ENCODE data around the gene CHID1. TPM values are rescaled to one million over a fixed set of nuclear protein-coding genes. Genes with fewer than 3 reads are reported as not detected.

Gene CHID1
- total RNA-seq, 1 donor = 48.9 TPM

DNA sequence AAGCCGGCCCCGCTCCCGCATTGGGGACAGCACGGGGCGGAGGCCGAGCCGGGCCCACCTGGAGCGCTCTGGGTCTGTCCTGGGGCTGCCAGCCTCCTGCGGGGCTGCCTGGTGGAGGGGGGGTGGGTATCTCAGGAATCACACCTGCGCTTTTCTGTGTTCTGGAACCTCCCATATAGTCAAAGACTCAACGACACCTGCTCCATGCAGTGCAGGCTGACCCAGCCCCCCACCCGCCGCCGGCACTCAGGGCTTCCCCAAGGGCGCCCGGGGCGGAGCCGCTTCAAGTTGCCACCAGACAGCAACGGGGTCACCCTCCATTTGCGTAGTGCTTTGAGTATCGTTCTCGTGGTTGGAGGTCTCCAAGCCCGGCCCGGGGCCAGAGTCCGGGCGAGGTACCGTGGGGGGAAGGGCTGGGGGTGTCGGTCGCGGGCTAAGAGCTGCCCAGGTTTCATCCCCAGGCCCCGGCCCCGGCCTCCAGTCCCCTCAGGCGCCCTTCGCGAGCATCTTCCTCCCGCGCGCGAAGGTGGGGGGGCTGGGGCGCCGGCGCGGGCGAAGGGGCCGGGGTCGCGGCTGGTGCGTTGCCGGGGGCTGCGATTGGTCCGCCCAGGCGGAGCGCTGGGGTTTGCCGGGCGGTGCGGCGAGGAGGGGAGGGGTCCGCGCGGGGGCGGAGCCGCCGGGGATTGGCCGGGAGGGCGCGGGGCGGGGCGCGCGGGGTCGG, 61.3 kb downstream of the CHID1 start:
- Histone ChIP-seq H3K9me3 (ENCODE audit: low read depth, low read length) (no peaks in the 10 kb centered on the region), H3K27ac (ENCODE audit: low read depth, low read length) (no peak overlapping the region), H3K36me3 (ENCODE audit: insufficient read depth, low read length) (peaks cover 6% of the 10 kb centered on the region), H3K27me3 (ENCODE audit: insufficient read depth, low read length) (no peaks in the 10 kb centered on the region), H3K4me2 (ENCODE audit: insufficient read depth, low read length) (no peak overlapping the region), H3K79me2 (ENCODE audit: insufficient read depth, low read length) (peaks cover 91% of the 10 kb centered on the region), H2AFZ (ENCODE audit: low read length) (no peak overlapping the region), H4K20me1 (ENCODE audit: insufficient read depth, low read length) (peaks cover 45% of the 10 kb centered on the region), H3K4me3 (ENCODE audit: insufficient read depth, low read length) (peak overlapping the region; percentile 28), H3K4me1 (ENCODE audit: insufficient read depth, low read length) (peaks cover 27% of the 10 kb centered on the region)
- DNase-seq (ENCODE audit: insufficient read length, low spot score, missing footprints) = peak; percentile 95
- TF ChIP-seq, protein P1, sequence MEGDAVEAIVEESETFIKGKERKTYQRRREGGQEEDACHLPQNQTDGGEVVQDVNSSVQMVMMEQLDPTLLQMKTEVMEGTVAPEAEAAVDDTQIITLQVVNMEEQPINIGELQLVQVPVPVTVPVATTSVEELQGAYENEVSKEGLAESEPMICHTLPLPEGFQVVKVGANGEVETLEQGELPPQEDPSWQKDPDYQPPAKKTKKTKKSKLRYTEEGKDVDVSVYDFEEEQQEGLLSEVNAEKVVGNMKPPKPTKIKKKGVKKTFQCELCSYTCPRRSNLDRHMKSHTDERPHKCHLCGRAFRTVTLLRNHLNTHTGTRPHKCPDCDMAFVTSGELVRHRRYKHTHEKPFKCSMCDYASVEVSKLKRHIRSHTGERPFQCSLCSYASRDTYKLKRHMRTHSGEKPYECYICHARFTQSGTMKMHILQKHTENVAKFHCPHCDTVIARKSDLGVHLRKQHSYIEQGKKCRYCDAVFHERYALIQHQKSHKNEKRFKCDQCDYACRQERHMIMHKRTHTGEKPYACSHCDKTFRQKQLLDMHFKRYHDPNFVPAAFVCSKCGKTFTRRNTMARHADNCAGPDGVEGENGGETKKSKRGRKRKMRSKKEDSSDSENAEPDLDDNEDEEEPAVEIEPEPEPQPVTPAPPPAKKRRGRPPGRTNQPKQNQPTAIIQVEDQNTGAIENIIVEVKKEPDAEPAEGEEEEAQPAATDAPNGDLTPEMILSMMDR (IDR thresholded peaks at IDR 0.05; ENCODE audit: extremely low read depth, low read depth, low read length) = no peak

DNA sequence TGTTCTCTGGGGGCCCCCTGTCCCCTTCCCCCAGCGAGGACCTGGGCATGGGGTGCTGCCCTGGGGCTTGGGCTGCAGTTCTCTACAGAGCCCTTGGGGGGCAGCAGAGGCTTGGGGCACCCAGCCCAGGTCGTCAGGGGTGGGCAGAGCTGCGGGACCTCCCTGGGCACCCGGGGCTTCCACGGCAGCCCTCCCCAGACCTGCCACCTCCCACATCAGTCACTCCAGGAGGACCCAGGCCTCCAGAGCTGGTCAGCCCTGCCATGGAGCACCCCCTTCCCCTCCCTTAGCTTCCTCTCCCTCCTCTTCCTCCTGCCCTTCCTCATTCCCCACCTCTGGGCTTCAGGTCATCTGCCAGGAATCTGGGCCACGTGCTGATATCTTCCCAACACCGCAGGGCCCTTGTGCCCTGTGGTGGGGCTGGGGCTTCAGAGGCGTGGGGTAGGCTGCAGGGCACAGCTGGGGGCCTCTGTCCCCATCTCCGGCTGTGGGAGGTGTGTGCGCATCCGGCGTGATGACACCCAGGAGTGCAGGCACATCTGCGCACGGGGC, 62.2 kb downstream of the CHID1 start:
- Histone ChIP-seq H3K27ac (ENCODE audit: low read depth, low read length) (no peak overlapping the region), H3K27me3 (ENCODE audit: insufficient read depth, low read length) (no peaks in the 10 kb centered on the region), H3K36me3 (ENCODE audit: insufficient read depth, low read length) (peaks cover 6% of the 10 kb centered on the region), H3K4me1 (ENCODE audit: insufficient read depth, low read length) (peaks cover 27% of the 10 kb centered on the region), H3K4me2 (ENCODE audit: insufficient read depth, low read length) (no peak overlapping the region), H3K4me3 (ENCODE audit: insufficient read depth, low read length) (no peak overlapping the region), H3K9me3 (ENCODE audit: low read depth, low read length) (no peaks in the 10 kb centered on the region), H4K20me1 (ENCODE audit: insufficient read depth, low read length) (peaks cover 37% of the 10 kb centered on the region), H3K79me2 (ENCODE audit: insufficient read depth, low read length) (peaks cover 83% of the 10 kb centered on the region), H2AFZ (ENCODE audit: low read length) (no peak overlapping the region)
- DNase-seq (ENCODE audit: insufficient read length, low spot score, missing footprints) = peak; percentile 99
- TF ChIP-seq, protein P1 (IDR thresholded peaks at IDR 0.05; ENCODE audit: extremely low read depth, low read depth, low read length) = peak; percentile 73

DNA sequence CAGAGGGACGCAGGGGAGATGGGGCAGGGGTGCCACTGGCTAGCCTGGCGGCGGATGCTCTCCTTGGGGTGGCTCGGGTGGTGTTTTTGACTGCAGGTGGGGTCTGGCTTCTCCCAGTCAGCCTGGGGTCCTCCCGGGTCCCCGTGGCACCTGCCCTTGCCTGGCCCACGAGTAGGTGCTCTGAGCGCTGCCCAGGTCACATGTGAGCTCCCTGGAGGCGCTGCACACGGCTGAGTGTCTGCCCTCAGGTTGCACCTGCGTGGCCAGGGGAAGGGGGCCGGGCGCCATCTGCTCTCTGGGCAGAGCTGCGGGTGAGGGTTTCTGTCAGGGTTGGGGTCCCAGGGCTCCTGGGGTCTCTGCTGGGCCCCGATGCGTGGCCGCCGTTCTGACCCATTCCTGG, 62.7 kb downstream of the CHID1 start:
- H3K4me2 ChIP-seq (ENCODE audit: insufficient read depth, low read length) = no peak overlapping the region

More for the DNA sequence above, 62.7 kb downstream of the CHID1 start:
- Histone ChIP-seq H3K4me1 (ENCODE audit: insufficient read depth, low read length) (peaks cover 27% of the 10 kb centered on the region), H3K4me3 (ENCODE audit: insufficient read depth, low read length) (no peak overlapping the region), H2AFZ (ENCODE audit: low read length) (no peak overlapping the region), H3K27me3 (ENCODE audit: insufficient read depth, low read length) (no peaks in the 10 kb centered on the region), H3K79me2 (ENCODE audit: insufficient read depth, low read length) (peaks cover 82% of the 10 kb centered on the region), H4K20me1 (ENCODE audit: insufficient read depth, low read length) (peaks cover 37% of the 10 kb centered on the region), H3K27ac (ENCODE audit: low read depth, low read length) (no peak overlapping the region), H3K9me3 (ENCODE audit: low read depth, low read length) (no peaks in the 10 kb centered on the region), H3K36me3 (ENCODE audit: insufficient read depth, low read length) (peaks cover 6% of the 10 kb centered on the region)
- TF ChIP-seq, protein P1 (IDR thresholded peaks at IDR 0.05; ENCODE audit: extremely low read depth, low read depth, low read length) = no peak
- no peak for DNase-seq (ENCODE audit: insufficient read length, low spot score, missing footprints)

Data from osteoblast (primary cell).